CMK (cell line): ENCODE results near the gene DQX1.

Source experiments
- DNase-seq: peaks from one replicate; pipeline ENCODE4 v3.0.0-alpha.2; 2010; ENCODE audit warnings: low read depth

The DQX1 gene

DNA sequence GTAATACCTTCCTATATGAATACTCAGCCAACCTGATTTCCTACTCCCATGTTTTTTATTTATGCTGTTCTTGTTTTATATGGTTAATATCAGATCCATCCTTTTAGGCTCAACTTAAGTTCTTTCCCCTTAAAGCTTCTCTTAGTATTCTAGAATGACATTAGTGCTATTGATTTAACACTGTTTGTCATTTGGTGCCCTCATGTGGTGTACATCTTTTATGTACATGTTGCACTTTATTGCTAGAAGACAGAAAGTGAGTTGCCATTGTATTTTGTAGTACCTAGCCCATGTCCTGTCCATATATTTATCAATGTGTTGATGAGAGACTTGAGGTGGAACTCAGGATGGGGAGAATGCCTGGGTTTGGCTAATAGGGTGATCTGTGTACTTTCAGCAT lies 6.2 kb upstream of the DQX1 start:
- no peak for DNase-seq

DNA sequence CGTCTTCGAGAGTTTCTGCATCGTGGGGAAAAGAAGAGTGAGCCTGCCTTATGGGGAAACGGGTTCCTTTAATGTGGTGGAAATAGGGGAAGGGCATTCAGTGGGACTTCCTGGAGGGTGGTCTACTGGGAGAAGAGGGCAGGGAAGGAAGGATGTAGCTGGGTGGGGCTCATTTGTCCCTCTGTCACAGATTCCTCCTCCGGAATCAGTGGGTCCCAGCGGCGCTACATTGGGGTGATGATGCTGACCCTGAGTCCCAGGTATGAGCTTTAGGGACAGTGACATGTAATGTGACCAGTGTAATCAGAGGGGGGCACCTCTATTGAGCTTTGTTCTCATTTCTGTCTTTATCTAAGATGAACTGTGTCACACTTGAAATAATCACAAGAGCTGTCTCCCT lies 5.6 kb upstream of the DQX1 start:
- no peak for DNase-seq

DNA sequence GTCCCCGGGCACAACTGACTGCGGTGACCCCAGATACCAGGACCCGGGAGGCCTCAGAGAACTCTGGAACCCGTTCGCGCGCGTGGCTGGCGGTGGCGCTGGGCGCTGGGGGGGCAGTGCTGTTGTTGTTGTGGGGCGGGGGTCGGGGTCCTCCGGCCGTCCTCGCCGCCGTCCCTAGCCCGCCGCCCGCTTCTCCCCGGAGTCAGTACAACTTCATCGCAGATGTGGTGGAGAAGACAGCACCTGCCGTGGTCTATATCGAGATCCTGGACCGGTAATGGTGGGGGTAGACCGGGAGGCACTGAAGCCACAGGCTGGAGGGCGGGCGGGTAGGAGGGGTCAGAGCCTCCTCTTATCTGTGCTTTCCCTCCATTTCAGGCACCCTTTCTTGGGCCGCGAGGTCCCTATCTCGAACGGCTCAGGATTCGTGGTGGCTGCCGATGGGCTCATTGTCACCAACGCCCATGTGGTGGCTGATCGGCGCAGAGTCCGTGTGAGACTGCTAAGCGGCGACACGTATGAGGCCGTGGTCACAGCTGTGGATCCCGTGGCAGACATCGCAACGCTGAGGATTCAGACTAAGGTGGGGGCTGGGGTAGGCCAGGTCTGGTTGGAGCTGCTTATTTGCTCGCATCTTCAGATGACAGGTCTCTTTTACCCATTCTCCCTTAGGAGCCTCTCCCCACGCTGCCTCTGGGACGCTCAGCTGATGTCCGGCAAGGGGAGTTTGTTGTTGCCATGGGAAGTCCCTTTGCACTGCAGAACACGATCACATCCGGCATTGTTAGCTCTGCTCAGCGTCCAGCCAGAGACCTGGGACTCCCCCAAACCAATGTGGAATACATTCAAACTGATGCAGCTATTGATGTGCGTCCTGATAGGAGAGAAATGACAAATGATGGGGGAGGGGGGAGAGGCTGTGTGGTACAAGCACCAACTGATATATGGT lies 4.5 kb upstream of the DQX1 start:
- DNase-seq = peak; percentile 75

DNA sequence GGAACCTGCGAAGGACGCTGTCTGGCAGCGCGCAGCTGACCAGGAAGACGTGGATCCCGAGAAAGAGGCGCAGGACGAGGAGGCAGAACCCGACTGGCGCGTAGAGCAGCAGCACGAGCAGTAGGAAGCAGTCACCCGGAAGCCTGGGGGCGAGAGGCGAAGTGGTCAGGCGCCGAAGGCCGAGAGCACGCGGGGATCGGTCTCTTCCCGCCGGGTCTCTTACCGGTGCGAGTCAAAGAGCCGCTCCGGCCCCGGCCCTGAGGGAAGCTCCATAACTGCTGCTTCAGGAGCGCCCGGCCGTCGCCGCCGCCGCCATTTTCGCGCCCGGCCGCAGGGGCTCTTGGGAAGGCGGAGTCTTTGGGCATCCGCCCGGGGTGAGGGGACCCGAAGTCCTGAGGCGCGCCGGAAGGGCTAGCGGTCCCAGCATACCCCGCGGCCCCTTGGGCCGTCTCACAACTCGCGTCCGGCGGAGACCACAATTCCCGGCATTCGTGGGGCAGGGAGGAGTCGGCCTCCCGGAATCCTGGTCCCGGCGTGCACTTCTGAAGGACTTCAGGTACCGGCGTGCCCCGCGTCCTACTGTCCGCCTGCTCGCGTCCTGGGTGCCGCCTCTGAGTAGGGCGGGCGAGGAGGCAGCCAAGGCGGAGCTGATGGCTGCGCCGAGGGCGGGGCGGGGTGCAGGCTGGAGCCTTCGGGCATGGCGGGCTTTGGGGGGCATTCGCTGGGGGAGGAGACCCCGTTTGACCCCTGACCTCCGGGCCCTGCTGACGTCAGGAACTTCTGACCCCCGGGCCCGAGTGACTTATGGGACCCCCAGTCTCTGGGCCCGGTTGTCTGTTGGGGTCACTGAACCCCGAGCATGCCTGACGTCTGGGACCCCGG lies 3.6 kb upstream of the DQX1 start, which contains the start of the genes AUP1 and HTRA2:
AUP1 (minus strand) TSS at position 350 of the 882 bp plus-strand sequence; CDS start at position 273, 77 bp downstream.
HTRA2 (plus strand) TSS at position 577 of the 882 bp plus-strand sequence; CDS start at position 651, 74 bp downstream.
- DNase-seq = peak; percentile 92

DNA sequence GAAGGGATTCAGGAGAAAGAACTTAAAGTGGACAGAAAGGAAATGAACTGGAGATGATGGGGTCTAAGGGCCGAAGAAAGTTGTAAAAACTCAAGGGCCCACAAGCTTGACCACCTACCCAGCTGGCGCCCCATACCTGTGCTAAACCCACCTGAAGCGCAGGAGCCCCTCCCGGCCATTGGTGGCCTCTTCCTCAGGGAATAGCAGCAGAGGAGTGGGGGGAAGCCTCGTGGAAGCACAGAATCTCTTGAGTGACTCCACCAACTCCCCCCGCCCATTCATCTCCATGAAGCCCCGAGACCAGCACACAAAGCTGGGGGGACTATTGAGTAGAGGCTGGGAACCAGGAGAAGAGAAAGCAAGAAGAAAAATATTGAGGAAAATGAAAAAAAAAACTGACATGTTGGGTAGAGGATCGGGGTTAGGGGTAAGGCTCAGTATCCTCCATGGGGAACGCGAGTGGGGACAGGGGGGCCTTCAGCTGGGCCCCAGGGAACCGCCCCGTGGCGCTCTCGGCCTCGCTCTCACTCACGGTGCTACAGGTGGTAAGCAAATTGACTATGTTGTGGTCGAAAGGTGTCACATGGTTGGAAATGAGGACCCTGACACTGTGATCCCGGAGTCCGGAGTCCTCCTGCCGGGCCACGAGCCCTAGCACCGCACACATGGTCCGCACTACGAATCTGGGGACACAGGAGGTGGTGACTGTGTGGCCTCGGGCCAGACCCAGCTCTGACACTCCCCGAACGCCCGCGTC lies 2.7 kb upstream of the DQX1 start:
- no peak for DNase-seq

DNA sequence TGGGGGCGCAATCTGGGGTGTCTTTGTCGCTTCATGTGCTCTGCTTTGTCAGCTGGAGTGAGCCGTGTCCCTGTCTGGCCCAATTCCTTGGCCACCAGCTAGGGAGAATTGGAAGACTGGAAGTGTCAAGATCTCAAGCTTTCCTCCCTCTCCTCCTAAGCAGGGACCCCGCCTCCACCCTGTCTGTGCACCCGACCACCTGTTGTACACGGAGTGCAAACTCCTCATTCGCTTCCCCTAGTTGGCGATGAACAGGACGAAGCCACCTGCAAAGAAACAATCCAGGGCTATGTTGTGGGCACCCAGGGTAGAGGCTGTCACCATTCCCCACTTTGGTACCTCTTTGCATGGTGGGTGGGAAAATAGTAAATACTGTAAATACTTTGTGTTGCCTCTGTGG lies 1.7 kb upstream of the DQX1 start:
- DNase-seq = no peak

DNA sequence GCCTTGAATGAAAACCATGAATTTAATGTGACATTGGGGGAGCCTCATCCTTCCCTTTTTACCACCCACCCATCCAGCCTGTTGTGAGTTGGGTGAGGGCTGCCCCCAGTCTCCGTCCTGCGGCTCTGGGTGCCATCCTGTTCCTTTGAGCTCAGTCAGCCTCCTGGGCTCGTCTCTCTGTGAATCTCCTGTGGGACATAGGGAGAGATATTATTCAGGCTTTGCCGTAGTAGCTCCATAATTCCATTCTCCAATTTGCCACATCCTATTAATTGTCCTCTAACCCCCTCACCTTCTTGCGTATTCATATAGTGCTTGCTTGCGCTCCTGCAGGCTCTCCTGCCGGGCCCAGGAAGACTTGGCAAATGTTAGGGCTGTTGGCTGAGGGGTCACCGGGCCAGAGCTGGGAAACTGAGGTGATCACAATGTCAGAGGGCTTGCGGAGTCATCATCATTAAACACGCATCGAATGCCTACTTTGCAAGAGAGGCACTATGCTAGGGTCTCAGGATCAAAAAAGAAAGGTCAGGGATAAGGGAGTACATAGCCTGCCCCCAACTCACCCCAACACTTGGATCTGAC lies 709 bp upstream of the DQX1 start:
- no peak for DNase-seq

DNA sequence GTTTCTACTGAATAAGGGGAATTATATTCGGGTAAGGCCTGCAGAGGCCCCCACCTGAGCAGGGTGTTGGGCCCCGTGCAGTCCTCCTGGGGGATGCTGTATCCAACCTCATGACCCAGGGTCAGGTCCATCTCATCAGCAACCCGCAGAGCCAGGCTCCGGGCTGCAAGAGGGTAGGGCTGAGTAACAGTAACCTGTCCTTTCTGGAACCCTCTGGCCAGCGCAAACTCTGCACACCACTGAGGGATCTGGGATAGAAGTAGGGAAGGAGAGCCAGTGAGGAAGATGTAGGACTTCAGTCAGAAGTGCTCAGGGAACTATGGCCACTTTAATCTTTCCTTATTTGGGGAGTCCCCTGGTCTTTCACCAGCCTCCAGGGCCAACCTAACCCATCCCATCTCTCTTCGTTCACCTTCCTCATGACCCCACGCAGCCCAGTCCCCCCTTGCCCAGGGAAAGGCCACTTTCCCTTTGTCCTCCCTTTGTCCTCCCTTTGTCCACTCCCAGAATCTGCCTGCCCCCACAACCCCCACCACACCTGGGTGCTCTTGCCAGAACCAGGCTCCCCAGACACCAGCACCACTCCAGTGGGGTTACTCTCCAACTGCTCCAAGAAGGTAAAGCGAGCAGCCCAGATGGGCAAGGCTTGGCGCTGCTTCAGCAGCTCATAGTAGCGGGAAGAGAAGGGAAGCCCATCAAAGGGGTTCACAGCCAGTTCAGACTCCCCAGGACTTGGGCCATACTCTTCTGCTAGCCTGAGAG lies 895 bp downstream of the DQX1 start:
- DNase-seq = no peak

DNA sequence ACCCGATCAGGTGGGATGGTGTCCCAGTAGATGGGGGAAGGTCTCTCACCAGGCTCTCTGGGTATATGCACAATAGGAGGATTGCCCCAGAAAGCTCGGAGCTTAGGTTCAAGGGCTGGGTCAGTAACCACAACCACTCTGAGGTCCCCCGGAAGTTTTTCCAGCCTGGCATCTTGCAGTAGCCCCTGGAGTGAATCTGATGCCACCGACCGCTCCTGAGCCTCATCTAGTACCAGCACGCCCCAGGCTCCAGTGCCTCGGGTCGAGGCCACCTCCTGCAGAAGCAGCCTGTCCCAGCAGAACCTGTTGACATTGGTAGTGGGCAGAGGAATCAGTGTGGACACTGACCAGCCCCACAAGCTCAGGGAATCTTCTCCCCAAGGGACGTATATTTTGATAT lies 2.0 kb downstream of the DQX1 start:
- DNase-seq = no peak

DNA sequence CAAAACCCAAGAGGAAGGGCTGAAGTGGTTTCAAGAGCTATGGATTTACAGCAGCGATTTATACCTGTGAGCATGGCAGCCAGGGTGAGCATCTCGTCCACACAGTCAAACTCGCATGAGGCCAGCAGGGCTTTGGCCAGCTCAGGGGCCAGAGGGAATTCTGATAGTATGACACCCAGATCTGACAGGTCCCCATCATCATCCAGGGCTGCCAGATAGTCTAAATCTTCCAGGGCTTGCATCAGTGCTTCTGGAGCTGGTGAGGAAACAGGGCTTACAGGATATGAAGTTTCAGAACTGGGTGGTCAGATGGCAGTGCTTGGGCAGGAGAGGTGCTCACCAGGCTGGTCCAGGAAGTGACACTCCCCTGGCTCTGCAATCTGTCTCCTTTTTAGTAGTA lies 3.5 kb downstream of the DQX1 start:
- no peak for DNase-seq

DNA sequence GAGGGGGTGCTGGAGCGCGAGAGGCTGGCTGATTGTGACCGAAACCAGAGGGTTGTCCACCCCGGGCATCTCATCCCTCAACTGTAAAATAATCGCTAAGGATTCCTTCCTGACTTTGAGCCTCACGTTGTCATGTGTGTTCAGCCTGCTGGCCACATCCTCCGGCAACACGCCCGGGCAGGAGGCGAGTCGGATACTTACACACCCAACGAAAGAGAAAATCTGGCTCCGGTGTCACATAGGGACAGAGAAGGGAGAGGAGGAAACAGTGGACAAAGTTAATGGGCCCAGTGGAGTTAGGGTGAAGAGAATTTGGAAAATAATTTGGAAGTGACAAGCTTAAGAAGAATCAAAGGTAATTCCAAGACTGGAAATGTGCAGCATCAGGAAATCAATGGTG lies 9.4 kb downstream of the DQX1 start:
- DNase-seq = no peak

DNA sequence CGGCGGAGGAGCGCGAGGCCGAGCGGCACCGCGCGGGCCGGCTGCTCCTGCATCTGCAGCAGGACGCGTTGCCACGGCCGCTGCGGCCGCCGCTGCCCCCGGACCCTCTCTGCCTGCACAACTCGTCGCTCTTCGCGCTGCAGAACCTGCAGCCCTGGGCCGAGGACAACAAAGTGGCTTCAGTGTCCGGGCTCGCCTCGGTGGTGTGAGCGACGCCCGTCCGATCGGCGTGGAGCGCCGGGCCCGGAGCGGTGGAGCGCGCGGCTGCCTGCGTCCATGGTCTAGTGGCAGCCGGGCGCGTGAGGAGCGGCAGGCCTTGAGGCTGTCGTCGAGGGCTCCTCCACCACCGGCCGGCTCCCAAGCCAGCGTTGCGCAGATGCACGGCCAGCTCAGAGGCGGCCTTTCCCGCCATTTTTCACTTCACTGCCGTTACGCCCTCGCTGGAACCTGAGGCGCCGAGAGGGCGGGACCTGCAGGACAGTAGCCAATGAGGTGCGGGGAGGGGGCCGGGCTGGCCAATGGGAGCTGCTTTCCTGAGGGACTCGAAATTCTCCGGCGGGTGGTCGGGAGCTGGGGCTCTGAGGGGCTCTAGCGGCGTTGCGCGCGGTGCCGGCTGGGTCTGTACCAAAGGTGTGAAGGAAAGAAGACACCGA lies 9.9 kb downstream of the DQX1 start:
- no peak for DNase-seq

DNA sequence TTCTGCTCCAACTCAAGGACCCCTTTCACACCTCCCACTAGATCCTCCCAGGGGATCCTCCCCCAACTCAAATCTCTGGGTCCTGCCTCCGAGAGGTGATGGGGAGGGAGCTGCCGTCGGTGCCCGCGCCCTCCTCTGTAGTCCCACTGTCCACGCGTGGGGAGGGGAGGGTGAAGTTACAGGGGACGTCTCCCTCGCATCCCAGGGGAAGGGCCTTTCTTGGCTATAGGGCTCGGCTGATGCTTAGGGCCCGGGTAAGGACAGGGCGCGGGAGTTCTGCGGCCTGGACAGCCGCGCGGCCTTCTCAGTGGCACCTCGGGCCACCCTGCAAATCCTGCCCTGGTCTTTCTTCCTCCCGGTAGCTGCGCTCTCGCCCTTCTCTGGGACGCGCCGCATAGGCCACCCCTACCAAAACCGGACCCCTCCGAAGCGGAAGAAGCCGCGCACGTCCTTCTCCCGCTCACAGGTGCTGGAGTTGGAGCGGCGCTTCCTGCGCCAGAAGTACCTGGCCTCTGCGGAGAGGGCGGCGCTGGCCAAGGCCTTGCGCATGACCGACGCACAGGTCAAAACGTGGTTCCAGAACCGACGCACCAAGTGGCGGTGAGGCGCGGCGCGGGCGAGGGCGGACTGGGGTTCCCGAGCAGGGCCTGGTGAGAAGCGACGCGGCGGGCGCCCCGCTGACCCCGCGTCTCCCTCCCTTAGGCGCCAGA lies 10.6 kb downstream of the DQX1 start:
- no peak for DNase-seq

DNA sequence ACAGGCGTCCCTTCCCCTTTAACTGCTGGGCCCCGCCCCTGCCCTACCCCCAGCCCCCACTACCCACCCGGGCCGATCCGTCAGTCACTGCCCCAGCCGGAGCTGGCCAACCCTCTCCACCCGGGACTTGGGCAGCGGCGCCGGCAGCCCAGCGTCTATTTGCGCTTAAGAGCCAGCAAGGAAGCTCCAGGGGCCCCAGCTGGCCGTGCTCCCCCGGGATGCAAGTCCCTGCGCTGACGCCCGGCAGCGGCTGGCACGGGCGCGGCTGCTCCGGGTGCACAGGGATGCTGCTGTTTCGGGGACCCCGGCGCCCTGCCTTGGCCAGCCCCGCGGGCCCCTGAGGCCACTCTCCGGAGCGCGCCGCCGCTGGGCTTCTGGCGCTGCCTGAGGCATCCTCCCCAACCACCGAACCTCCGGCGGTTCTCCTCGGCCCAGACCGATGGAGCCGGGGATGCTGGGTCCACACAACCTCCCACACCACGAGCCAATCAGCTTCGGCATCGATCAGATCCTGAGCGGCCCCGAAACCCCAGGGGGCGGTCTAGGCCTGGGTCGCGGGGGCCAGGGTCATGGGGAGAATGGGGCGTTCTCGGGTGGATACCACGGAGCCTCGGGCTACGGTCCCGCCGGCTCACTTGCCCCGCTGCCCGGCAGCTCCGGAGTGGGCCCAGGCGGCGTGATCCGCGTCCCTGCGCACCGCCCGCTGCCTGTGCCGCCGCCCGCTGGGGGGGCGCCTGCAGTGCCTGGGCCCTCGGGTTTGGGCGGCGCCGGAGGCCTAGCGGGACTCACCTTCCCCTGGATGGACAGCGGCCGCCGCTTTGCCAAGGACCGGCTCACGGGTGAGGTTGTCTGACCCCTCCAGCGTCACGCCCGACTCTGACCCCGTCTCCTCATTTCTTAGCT lies 11.4 kb downstream of the DQX1 start, which contains the start of gene TLX2:
TLX2 (plus strand) TSS at position 83 of the 903 bp plus-strand sequence; CDS start at position 440, 357 bp downstream.
- DNase-seq = no peak

DNA sequence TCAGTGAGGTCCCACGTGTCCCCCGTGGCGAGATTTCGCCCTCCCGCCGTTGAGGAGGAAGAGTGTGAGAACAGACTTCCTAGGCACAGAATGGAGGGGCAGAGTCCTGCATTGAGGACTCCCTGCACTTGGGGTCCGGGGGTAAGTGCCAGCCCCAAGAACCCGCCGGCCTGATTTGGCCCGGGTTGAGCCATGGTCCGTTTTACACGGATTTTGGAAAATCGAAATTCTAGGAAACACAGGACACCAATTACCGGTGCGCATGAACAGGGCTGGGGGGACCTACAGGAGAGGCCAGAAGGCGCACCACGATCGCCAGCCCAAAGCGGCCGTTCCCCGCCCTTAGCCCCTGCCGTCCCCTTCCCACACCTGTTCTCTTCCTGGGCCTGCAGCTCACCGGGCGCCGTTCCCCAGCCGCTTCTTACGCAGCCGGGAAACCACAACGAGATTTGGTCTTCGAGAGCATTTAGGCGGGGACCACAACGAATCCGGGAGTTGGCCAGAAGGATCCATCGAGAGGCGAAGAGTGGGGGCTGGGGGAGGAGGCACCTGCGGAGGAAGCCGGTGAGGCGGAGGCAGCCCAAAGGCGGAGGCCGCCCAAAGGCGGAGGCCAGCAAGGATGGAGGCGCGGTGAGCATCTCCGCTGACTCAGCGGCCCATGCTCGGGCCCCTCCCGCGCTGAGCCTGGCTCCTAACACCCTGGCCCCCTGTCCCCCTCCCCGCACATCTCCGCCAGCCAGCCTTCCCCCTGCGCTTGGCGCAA lies 12.2 kb downstream of the DQX1 start:
- no peak for DNase-seq

DNA sequence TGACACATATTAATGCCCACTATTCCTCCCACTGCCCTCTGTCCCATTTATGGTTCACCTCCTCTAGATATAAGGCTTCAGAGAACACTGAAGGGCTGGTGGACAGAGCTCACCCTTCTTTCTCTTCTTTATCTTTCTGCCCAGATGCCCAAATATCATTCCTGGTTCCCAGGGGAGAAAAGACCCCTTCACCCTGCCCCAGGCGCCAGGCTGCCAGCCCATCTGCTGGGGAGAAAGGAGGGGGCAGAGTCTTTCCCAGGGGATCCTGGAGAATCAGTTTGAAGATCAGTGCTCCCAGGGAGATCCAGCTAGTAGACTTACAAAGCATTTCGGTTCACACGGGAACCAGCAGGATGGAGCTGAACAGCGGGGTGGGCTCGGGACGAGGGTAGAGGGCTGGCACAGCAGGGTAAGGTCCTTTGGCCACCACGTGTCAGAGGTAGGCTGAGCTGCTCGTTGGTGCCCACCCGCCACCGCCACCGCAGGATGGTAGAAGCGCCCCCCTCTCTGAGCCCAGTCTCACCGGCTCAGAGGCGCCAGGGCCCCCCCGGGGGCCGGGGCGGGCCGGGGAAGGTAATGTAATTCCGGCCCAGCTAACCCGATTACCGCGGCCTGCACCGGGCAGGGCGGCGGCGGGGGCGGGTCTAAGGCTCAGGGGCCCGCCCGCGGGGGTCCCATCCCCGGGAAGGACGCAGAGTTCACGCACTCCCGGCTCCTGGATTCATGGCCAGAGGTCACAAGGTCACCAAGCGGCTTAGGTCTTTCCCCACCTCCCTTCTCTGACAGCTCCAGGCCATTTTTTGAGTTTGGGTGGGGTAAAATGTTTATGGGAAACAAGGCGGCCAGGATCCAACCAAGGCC lies 13.1 kb downstream of the DQX1 start:
- no peak for DNase-seq
